Breast epithelium (tissue), 4 donors: ENCODE measurements around the gene POLR2C. TPM values are rescaled to one million over a fixed set of nuclear protein-coding genes. Genes with fewer than 3 reads are reported as not detected.

Experiments
- DNase-seq, 2 donors: peaks; one replicate each; pipeline ENCODE4 v3.0.0-alpha.2; 2019; ENCODE audit warnings: low spot score in 2 of 2
- H3K27ac ChIP-seq, 2 donors: fragments of 200-600 bp; sonication (generic) in 1 of 2; one replicate each; pipeline ENCODE4 v1.5.1; 2016 to 2019; ENCODE audit warnings: mild to moderate bottlenecking in 1 of 2
- H3K27me3 ChIP-seq, 2 donors: fragments of 200-600 bp; sonication (generic) in 1 of 2; one replicate each; pipeline versions ENCODE4 v1.5.1 to v1.6.0; 2017 to 2019; ENCODE audit warnings: control low read depth in 1 of 2, mild to moderate bottlenecking in 1 of 2
- H3K36me3 ChIP-seq: fragments of 200-600 bp; one replicate; pipeline ENCODE4 v1.5.1; 2019
- H3K4me1 ChIP-seq, 2 donors: fragments of 200-600 bp; sonication (generic); one replicate each; pipeline ENCODE4 v1.5.1; 2016 to 2019; ENCODE audit warnings: control low read depth in 1 of 2
- H3K4me3 ChIP-seq, 3 donors: fragments of 200-600 bp; sonication (generic); 1 replicate in 2 of 3; 2 replicates in 1 of 3; pipeline ENCODE4 v1.5.1; 2016 to 2019; ENCODE audit warnings: mild to moderate bottlenecking in 3 of 3, moderate library complexity in 2 of 3
- H3K9me3 ChIP-seq, 2 donors: fragments of 200-600 bp; sonication (generic) in 1 of 2; one replicate each; pipeline ENCODE4 v1.5.1; 2016 to 2019; ENCODE audit warnings: control low read depth in 1 of 2
- POLR2A ChIP-seq: fragments of 450-650 bp; IDR thresholded peaks from one replicate; pipeline ENCODE4 v1.6.1; 2016; ENCODE audit warnings: antibody characterized with exemption, mild to moderate bottlenecking, moderate library complexity
- POLR2AphosphoS5 ChIP-seq, 3 donors: sonication (generic); formaldehyde crosslinking; IDR thresholded peaks; one replicate each; pipeline ENCODE4 v1.6.1; 2017; ENCODE audit warnings: antibody characterized with exemption in 3 of 3
- intact Hi-C: fragments of 100-400 bp; cut with DNase I; formaldehyde crosslinking; loops from one replicate; pipeline ENCODE4 v1.15.1; 2023; ENCODE audit warnings: low total_unique reads
- total RNA-seq, 3 donors: library from RNA; depleted of rRNA; stranded (reverse); fragments of >200 nt; gene quantifications; one replicate each; pipeline ENCODE4 v1.1.0, GENCODE V29; 2016
- TF ChIP-seq, protein P1 (sequence below), 3 donors: fragments of 450-650 bp; IDR thresholded peaks; one replicate each; pipeline ENCODE4 v1.5.1; 2016 to 2017; ENCODE audit warnings: antibody characterized with exemption in 3 of 3, mild to moderate bottlenecking in 3 of 3, moderate library complexity in 3 of 3

POLR2C gene
- total RNA-seq, 3 donors from 2014 or later: 119 to 129 (median 127) TPM

DNA sequence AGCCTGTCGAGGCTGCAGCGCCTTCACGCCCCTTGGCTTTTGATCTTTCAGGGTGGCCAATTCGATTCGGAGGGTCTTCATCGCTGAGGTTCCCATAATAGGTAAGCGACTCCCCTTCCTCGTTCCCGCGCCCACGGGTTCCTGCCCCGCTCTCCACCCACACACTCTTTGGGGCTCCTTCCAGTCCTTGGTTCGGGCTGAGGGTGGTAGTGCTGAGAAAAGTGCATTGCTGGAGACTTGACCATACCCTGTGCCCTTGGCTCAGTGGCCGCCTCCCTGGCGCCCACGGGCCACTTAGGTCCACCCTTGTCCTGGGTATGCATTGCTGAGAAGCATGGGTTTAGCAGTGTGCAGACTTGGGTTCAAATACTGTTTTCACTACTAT lies 491 bp downstream of the POLR2C start:
- Histone ChIP-seq H3K27me3 (no peaks in the 10 kb centered on the region), H3K4me1 (peaks cover 0 to 17% of the 10 kb centered on the region in 2 donors), H3K27ac (peak overlapping the region; percentile 90 to 93), H3K4me3 (peak overlapping the region; percentile 98 to 100 (median 99)), H3K36me3 (peaks cover under 1% of the 10 kb centered on the region), H3K9me3 (no peaks in the 10 kb centered on the region)
- intact Hi-C loops: no loop called here
- TF ChIP-seq POLR2AphosphoS5 (IDR thresholded peaks at IDR 0.05) (no peak), POLR2A (no peak)
- TF ChIP-seq, protein P1, sequence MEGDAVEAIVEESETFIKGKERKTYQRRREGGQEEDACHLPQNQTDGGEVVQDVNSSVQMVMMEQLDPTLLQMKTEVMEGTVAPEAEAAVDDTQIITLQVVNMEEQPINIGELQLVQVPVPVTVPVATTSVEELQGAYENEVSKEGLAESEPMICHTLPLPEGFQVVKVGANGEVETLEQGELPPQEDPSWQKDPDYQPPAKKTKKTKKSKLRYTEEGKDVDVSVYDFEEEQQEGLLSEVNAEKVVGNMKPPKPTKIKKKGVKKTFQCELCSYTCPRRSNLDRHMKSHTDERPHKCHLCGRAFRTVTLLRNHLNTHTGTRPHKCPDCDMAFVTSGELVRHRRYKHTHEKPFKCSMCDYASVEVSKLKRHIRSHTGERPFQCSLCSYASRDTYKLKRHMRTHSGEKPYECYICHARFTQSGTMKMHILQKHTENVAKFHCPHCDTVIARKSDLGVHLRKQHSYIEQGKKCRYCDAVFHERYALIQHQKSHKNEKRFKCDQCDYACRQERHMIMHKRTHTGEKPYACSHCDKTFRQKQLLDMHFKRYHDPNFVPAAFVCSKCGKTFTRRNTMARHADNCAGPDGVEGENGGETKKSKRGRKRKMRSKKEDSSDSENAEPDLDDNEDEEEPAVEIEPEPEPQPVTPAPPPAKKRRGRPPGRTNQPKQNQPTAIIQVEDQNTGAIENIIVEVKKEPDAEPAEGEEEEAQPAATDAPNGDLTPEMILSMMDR (IDR thresholded peaks at IDR 0.05): no peak
- DNase-seq: no peak

DNA sequence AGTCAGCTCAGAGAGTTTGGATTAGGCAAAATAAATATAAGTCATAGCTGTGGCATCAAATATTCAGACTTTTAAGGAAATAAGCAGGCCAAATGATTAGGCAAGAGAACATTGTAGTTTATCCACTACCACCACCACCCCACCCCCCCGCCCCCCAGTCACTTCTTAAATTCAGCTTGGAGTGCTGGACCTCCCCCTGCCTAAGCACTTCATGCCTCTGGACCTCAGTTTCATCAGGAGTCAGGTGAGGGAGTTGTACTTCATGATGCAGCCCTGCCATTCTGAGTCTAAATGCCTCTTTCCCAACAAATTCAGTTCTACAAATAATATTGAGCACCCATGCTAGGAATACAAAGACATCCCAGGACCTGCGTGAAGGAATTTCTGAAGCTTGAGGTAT lies 2.0 kb downstream of the POLR2C start:
- intact Hi-C loops: no loop called here
- no peak for DNase-seq
- TF ChIP-seq POLR2A (no peak), POLR2AphosphoS5 (IDR thresholded peaks at IDR 0.05) (no peak)
- TF ChIP-seq, protein P1 (IDR thresholded peaks at IDR 0.05): no peak
- H3K27ac ChIP-seq: no peak overlapping the region
- H3K27me3 ChIP-seq: no peaks in the 10 kb centered on the region
- H3K4me3 ChIP-seq: no peak overlapping the region
- H3K9me3 ChIP-seq: no peaks in the 10 kb centered on the region
- H3K4me1 ChIP-seq: peaks cover 0 to 17% of the 10 kb centered on the region in 2 donors
- peaks cover 4% of the 10 kb centered on the region for H3K36me3 ChIP-seq

DNA sequence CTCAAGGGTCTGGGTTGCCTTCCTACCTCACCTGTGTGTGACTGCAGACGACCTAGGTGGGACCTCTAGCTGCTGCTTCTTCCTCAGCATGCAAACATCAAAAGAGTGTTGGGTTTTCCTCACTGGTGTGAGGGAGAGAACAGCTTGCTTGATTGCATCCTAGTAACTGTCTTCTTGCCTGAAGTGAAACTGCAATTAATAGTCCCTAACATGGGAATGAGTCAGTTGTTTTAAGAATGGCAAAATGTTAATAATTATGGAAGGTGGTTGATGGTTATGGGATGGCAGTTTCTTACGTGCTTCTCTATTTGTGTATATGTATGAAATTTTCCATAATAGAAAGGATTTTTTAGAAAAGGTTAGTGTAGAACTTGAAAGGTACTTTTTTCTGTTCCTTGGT lies 5.9 kb downstream of the POLR2C start:
- H3K4me1 ChIP-seq: peaks cover 0 to 16% of the 10 kb centered on the region in 2 donors
- no peak for DNase-seq
- H3K27me3 ChIP-seq: no peaks in the 10 kb centered on the region
- H3K4me3 ChIP-seq: no peak overlapping the region
- intact Hi-C loops: no loop called here
- no peaks in the 10 kb centered on the region for H3K9me3 ChIP-seq
- TF ChIP-seq POLR2A: no peak
- no peak for TF ChIP-seq POLR2AphosphoS5 (IDR thresholded peaks at IDR 0.05)
- TF ChIP-seq, protein P1 (IDR thresholded peaks at IDR 0.05): no peak
- no peak overlapping the region for H3K27ac ChIP-seq
- H3K36me3 ChIP-seq: peaks cover 4% of the 10 kb centered on the region

DNA sequence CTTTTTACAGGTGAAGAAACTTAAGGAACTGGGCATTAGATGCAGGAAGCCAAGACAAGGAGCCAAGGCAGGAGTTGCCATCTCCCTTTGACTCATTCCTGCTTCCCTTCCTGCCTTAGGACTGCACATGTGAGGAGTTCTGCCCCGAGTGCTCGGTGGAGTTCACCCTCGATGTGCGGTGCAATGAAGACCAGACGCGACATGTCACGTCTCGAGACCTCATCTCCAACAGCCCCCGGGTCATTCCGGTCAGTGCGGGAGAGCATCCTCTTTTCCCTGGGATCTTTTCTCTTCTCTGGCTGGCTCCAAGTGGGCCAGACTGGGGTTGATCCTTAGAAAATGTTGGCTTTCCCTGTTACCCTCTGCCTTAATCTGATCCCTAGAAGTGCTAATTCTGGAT lies 6.6 kb downstream of the POLR2C start:
- H3K27me3 ChIP-seq: no peaks in the 10 kb centered on the region
- intact Hi-C loops: no loop called here
- DNase-seq: peak in 1 of 2 donors; percentile 7
- peaks cover 0 to 9% of the 10 kb centered on the region in 2 donors for H3K4me1 ChIP-seq
- no peak overlapping the region for H3K27ac ChIP-seq
- H3K36me3 ChIP-seq: peaks cover 4% of the 10 kb centered on the region
- TF ChIP-seq POLR2A (no peak), POLR2AphosphoS5 (IDR thresholded peaks at IDR 0.05) (no peak)
- TF ChIP-seq, protein P1 (IDR thresholded peaks at IDR 0.05): no peak
- no peaks in the 10 kb centered on the region for H3K9me3 ChIP-seq
- H3K4me3 ChIP-seq: no peak overlapping the region

DNA sequence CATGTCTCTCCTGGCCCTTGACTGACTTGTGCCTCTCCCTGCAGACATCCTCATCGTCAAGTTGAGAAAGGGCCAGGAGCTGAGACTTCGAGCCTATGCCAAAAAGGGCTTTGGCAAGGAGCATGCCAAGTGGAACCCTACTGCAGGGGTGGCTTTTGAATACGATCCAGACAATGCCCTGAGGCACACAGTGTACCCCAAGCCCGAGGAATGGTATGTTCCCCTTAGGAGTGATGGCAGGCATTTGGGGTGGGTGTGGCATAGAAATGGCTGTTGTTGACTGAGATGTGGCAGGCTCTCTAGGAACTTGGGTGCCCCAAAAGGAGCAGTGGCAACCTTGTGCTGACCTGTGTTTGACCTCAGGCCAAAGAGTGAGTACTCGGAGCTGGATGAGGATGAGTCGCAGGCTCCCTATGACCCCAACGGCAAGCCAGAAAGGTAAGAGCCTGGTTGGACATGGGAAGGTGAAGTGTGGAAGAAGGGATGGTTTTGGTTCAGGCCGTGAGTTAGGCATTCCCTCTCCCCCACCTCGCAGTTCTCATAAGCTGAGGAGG lies 7.5 kb downstream of the POLR2C start:
- Histone ChIP-seq H3K4me3 (no peak overlapping the region), H3K4me1 (no peaks in the 10 kb centered on the region), H3K36me3 (peaks cover 4% of the 10 kb centered on the region), H3K9me3 (no peaks in the 10 kb centered on the region), H3K27me3 (no peaks in the 10 kb centered on the region), H3K27ac (peak overlapping the region in 1 of 2 donors; percentile 22)
- peak; percentile 49 for DNase-seq
- TF ChIP-seq POLR2AphosphoS5 (IDR thresholded peaks at IDR 0.05) (peak in 1 of 3 donors; percentile 26), POLR2A (no peak)
- intact Hi-C loops: no loop called here
